Natural killer cell (primary cell): Measurements from ENCODE around the gene TEPSIN. TPM values are rescaled to one million over a fixed set of nuclear protein-coding genes. Genes with fewer than 3 reads are reported as not detected.

ENCODE experiments used
- ATAC-seq, 3 donors: fragments of 150-1000 bp in 2 of 3; fragments of 200-7000 bp in 1 of 3; cut with Tn5 transposase; 1 replicate in 1 of 3; 2 replicates in 2 of 3; pipeline ENCODE4 v1.10.0; 2021; ENCODE audit warnings: mild to moderate bottlenecking in 2 of 3, moderate library complexity in 2 of 3
- DNase-seq, 2 donors: peaks; one replicate each; pipeline versions ENCODE4 v3.0.0 to v3.0.0-alpha.2; 2013 to 2021; ENCODE audit warnings: mixed read lengths in 1 of 2
- H3K27ac ChIP-seq: one replicate; pipeline ENCODE4 v1.5.1; 2013; ENCODE audit warnings: mild to moderate bottlenecking, low read length
- H3K27me3 ChIP-seq: one replicate; pipeline ENCODE4 v1.6.1; 2013; ENCODE audit warnings: low read length; ENCODE audit not compliant: control insufficient read depth, insufficient read depth
- H3K36me3 ChIP-seq: one replicate; pipeline ENCODE4 v1.6.1; 2013; ENCODE audit warnings: low read length; ENCODE audit not compliant: control insufficient read depth, insufficient read depth
- H3K4me1 ChIP-seq: one replicate; pipeline ENCODE4 v1.6.1; 2013; ENCODE audit warnings: low read length; ENCODE audit not compliant: control insufficient read depth, insufficient read depth
- H3K4me3 ChIP-seq: one replicate; pipeline ENCODE4 v1.5.1; 2013; ENCODE audit warnings: low read length
- H3K9me3 ChIP-seq: one replicate; pipeline ENCODE4 v1.6.1; 2013; ENCODE audit warnings: low read length; ENCODE audit not compliant: control insufficient read depth, insufficient read depth
- H3K27ac Mint-ChIP-seq, 2 donors: one replicate each; pipeline ENCODE4 v1.8.0; 2022; ENCODE audit warnings: mild to moderate bottlenecking in 2 of 2, mixed read lengths in 2 of 2, moderate library complexity in 1 of 2
- H3K27me3 Mint-ChIP-seq, 2 donors: one replicate each; pipeline ENCODE4 v1.8.0; 2022; ENCODE audit warnings: low read depth in 2 of 2, mixed read lengths in 2 of 2
- H3K36me3 Mint-ChIP-seq: one replicate; pipeline ENCODE4 v1.8.0; 2022; ENCODE audit warnings: mixed read lengths
- H3K4me1 Mint-ChIP-seq, 2 donors: one replicate each; pipeline ENCODE4 v1.8.0; 2022; ENCODE audit warnings: mixed read lengths in 2 of 2
- H3K4me3 Mint-ChIP-seq: one replicate; pipeline ENCODE4 v1.8.0; 2022; ENCODE audit warnings: mild to moderate bottlenecking, moderate library complexity, mixed read lengths
- H3K9me3 Mint-ChIP-seq, 2 donors: one replicate each; pipeline ENCODE4 v1.8.0; 2022; ENCODE audit warnings: mixed read lengths in 2 of 2
- CTCF ChIP-seq: fragments of 200-600 bp; IDR thresholded peaks from one replicate; pipeline ENCODE4 v1.8.0; 2022; ENCODE audit warnings: antibody characterized with exemption
- WGBS: methylation state at CpG from one replicate; pipeline ENCODE4 v1.1.7; 2013; ENCODE audit warnings: missing lambda C conversion rate; ENCODE audit not compliant: insufficient coverage; 5-methylcytosine and 5-hydroxymethylcytosine counted together
- intact Hi-C: fragments of 100-400 bp; cut with micrococcal nuclease; formaldehyde crosslinking; loops from one replicate; pipeline ENCODE4 v1.14.2; 2022
- total RNA-seq, 4 donors: library from RNA; stranded (reverse); fragments of 120-200 nt in 1 of 4; gene quantifications; one replicate each; pipeline versions ENCODE4 v1.2.3 to v1.2.4, GENCODE V29; 2013 to 2022

The TEPSIN gene
- total RNA-seq, 3 donors from 2014 or later (not counting 1 experiment from before 2014, with no cell fraction given): 89.8 to 137 (median 126) TPM

GRCh38 chr17:81282876-81283275 is 44.0 kb upstream of the TEPSIN start:
- intact Hi-C loops: no loop called here
- DNase-seq: no peak
- no peak overlapping the region for H3K27ac Mint-ChIP-seq
- peaks cover 32 to 38% of the 10 kb centered on the region in 2 donors for H3K4me1 Mint-ChIP-seq
- peaks cover 38% of the 10 kb centered on the region for H3K4me1 ChIP-seq
- H3K4me3 Mint-ChIP-seq: no peak overlapping the region
- H3K36me3 ChIP-seq: peaks cover 36% of the 10 kb centered on the region
- no peak for ATAC-seq
- H3K4me3 ChIP-seq: no peak overlapping the region
- no peaks in the 10 kb centered on the region for H3K36me3 Mint-ChIP-seq
- no peaks in the 10 kb centered on the region for H3K9me3 Mint-ChIP-seq
- no peak for TF ChIP-seq CTCF
- no peaks in the 10 kb centered on the region for H3K27me3 Mint-ChIP-seq
- H3K9me3 ChIP-seq: no peaks in the 10 kb centered on the region
- no peak overlapping the region for H3K27ac ChIP-seq
- no peaks in the 10 kb centered on the region for H3K27me3 ChIP-seq
- WGBS: 96% methylated on average over 16 of the region's 16 CpGs

GRCh38 chr17:81282141-81282540 is 43.3 kb upstream of the TEPSIN start:
- Histone ChIP-seq H3K36me3 (peaks cover 36% of the 10 kb centered on the region), H3K9me3 (no peaks in the 10 kb centered on the region), H3K27me3 (no peaks in the 10 kb centered on the region), H3K4me1 (peaks cover 31% of the 10 kb centered on the region), H3K27ac (no peak overlapping the region), H3K4me3 (no peak overlapping the region)
- H3K4me3 Mint-ChIP-seq: no peak overlapping the region
- DNase-seq (no peak), ATAC-seq (no peak)
- no peak for TF ChIP-seq CTCF
- no peaks in the 10 kb centered on the region for H3K36me3 Mint-ChIP-seq
- H3K27ac Mint-ChIP-seq: no peak overlapping the region
- intact Hi-C loops: no loop called here
- H3K4me1 Mint-ChIP-seq: peaks cover 25 to 35% of the 10 kb centered on the region in 2 donors
- H3K27me3 Mint-ChIP-seq: no peaks in the 10 kb centered on the region
- 96% methylated on average over 33 of the region's 33 CpGs for WGBS
- H3K9me3 Mint-ChIP-seq: no peaks in the 10 kb centered on the region

- DNase-seq (no peak), ATAC-seq (no peak)
- no peaks in the 10 kb centered on the region for H3K9me3 Mint-ChIP-seq
- Histone ChIP-seq H3K36me3 (peaks cover 52% of the 10 kb centered on the region), H3K4me3 (no peak overlapping the region), H3K9me3 (no peaks in the 10 kb centered on the region), H3K27me3 (no peaks in the 10 kb centered on the region), H3K4me1 (peaks cover 15% of the 10 kb centered on the region), H3K27ac (no peak overlapping the region)
- H3K27me3 Mint-ChIP-seq: no peaks in the 10 kb centered on the region
- H3K4me1 Mint-ChIP-seq: peaks cover 15 to 19% of the 10 kb centered on the region in 2 donors
- no peak for TF ChIP-seq CTCF
- intact Hi-C loops: no loop called here
- WGBS: 98% methylated on average over 19 of the region's 24 CpGs
- H3K27ac Mint-ChIP-seq: no peak overlapping the region
- no peak overlapping the region for H3K4me3 Mint-ChIP-seq
- H3K36me3 Mint-ChIP-seq: no peaks in the 10 kb centered on the region
These were observed 41.7 kb upstream of the TEPSIN start for GRCh38 chr17:81280571-81280970.
